LNCaP clone FGC (cell line): Measurements from ENCODE around the gene CEP72.

Experiments
- DNase-seq: peaks from one replicate; pipeline ENCODE4 v3.0.0-alpha.2; 2011; ENCODE audit warnings: low read depth
- H3K4me3 ChIP-seq: 2 replicates; pipeline ENCODE4 v1.5.1; 2011; ENCODE audit warnings: mild to moderate bottlenecking, low read depth, low read length, control low read depth
- TF ChIP-seq, protein P1 (sequence below): IDR thresholded peaks from 2 replicates; pipeline ENCODE4 v1.5.1; 2012; ENCODE audit warnings: mild to moderate bottlenecking; ENCODE audit not compliant: control insufficient read depth, insufficient read depth; ENCODE audit errors: extremely low read depth

CEP72 gene

DNA sequence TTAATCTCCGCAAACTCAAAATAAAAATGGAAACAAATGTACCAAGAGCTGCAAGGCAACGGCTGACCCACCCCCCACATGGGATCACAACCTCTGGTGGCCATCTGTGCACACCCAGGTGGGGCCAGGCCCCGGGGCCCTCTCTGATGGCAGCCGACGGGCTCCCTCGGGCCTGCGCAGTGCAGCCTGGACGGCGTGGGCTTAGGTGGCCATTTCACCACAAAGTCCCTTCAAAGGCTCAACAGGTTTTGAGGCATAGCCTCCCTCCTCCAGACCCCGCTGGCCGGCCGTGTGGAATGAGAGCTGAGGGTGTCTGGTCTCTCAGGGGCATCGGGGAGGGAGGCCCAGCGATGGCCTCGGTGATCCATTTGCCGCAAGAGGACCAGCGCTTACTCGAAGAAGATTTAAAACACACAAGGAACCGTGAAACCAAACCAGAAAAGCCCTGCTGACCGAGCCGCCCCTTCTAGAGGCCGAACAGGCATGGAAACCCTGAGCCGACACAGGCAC is 42.7 kb upstream of the CEP72 start:
- TF ChIP-seq, protein P1, sequence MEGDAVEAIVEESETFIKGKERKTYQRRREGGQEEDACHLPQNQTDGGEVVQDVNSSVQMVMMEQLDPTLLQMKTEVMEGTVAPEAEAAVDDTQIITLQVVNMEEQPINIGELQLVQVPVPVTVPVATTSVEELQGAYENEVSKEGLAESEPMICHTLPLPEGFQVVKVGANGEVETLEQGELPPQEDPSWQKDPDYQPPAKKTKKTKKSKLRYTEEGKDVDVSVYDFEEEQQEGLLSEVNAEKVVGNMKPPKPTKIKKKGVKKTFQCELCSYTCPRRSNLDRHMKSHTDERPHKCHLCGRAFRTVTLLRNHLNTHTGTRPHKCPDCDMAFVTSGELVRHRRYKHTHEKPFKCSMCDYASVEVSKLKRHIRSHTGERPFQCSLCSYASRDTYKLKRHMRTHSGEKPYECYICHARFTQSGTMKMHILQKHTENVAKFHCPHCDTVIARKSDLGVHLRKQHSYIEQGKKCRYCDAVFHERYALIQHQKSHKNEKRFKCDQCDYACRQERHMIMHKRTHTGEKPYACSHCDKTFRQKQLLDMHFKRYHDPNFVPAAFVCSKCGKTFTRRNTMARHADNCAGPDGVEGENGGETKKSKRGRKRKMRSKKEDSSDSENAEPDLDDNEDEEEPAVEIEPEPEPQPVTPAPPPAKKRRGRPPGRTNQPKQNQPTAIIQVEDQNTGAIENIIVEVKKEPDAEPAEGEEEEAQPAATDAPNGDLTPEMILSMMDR, result no peak
- H3K4me3 ChIP-seq, result no peak overlapping the region
- no peak for DNase-seq

DNA sequence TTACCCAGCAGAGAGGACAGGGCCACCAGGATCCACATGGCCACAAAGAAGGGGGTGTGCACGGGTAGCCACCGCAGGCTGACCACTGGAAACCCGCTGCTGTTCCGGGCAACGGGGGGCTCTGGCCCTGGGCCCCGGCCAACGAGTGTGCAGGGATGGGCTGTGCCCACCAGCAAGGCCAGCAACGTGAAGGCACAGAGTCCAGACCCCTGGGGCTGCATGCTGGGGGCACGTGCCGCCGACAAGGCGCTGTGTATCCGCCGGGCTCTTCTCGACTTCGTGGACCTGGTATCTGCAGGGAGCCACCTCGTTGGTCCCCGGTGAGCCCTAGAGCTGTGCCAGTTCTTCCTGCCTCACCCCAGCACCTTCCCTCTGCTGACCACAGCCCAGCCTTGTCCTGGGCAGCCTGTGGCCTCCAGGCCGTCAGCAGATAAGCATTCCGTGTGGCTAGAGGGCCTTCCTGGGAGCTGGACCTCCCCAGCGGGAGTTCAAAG is 42.2 kb upstream of the CEP72 start:
- DNase-seq, result no peak
- TF ChIP-seq, protein P1, result no peak

DNA sequence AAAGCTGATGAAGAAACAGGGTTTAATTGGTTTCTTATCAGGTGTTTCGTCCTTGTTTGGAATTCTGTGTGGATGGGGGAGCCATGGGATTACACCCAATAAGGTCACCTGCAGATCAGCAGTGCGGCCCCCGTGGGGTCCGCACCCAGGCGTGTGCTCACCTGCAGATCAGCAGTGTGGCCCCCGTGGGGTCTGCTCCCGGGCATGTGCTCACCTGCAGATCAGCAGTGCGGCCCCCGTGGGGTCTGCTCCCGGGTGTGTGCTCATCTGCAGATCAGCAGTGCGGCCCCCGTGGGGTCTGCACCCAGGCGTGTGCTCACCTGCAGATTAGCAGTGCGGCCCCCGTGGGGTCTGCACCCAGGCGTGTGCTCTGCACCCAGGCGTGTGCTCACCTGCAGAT is 41.7 kb upstream of the CEP72 start:
- H3K4me3 ChIP-seq, result no peak overlapping the region
- TF ChIP-seq, protein P1, result no peak
- DNase-seq, result no peak

More for the DNA sequence above, 42.2 kb upstream of the CEP72 start:
- no peak overlapping the region for H3K4me3 ChIP-seq

GRCh38 chr5:570886-571285 is 41.3 kb upstream of the CEP72 start:
- TF ChIP-seq, protein P1, result no peak
- DNase-seq, result no peak
- H3K4me3 ChIP-seq, result no peak overlapping the region

- DNase-seq, result no peak
- no peak overlapping the region for H3K4me3 ChIP-seq
- TF ChIP-seq, protein P1, result no peak
Measured at GRCh38 chr5:571791-572190, 40.3 kb upstream of the CEP72 start.

DNA sequence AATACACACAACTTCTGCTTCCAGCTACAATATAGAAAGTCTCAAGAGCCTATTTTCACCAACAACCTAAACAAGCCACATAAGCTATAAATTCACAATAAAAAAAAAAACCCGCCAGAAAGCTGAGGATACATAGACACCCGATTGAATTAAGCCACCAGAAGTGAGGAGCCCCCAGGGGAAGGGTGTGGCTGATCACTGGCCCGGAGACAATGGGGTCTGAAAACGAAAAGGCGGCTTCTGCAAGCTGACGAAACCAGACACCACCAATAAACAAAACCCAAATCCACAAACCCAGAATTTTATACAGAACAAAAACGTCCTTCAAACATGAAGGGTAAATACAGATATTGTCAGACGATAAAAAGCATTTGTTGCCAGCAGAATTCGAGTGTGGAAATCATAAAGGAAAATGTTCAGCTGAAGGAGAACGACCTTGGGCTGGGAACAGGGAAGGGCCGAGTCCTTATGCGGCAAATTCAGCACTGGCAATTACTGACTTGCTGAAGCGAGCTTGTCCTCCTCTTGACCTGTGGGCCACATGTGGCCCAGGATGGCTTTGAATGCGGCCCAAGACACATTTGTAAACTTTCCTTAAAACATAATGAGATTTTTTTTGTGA is 39.6 kb upstream of the CEP72 start:
- TF ChIP-seq, protein P1, result no peak
- no peak for DNase-seq
- H3K4me3 ChIP-seq, result no peak overlapping the region

- DNase-seq, result no peak
- TF ChIP-seq, protein P1, result no peak
Measured at GRCh38 chr5:573206-573605, 38.9 kb upstream of the CEP72 start.

More at GRCh38 chr5:573206-573605, 38.9 kb upstream of the CEP72 start:
- no peak overlapping the region for H3K4me3 ChIP-seq
